ENCODE data around the gene CNKSR2.

Gene CNKSR2

GRCh38 chrX:21374163-21374993 is at the start of gene CNKSR2:
Gene CNKSR2 (plus strand): TSS chrX:21374418. CDS start chrX:21374898, 480 bp downstream.
- in situ Hi-C loops (cut with MboI; ENCODE audit: low sequenced_read_pairs) = no loop called here

GRCh38 chrX:21354725-21355124 is 19.5 kb upstream of the CNKSR2 start:
- in situ Hi-C loops (cut with MboI; ENCODE audit: low sequenced_read_pairs) = no loop called here

GRCh38 chrX:21355831-21356230 is 18.4 kb upstream of the CNKSR2 start:
- in situ Hi-C loops (cut with MboI; ENCODE audit: low sequenced_read_pairs) = no loop called here

- in situ Hi-C loops (cut with MboI; ENCODE audit: low sequenced_read_pairs) = no loop called here
Observed at GRCh38 chrX:21369613-21370012, 4.6 kb upstream of the CNKSR2 start.

- in situ Hi-C loops (cut with MboI; ENCODE audit: low sequenced_read_pairs) = no loop called here
Observed at GRCh38 chrX:21373001-21373400, 1.2 kb upstream of the CNKSR2 start.

GRCh38 chrX:21373637-21374162 is 518 bp upstream of the CNKSR2 start:
- in situ Hi-C loops (cut with MboI; ENCODE audit: low sequenced_read_pairs) = no loop called here

- in situ Hi-C loops (cut with MboI; ENCODE audit: low sequenced_read_pairs) = no loop called here
Observed at GRCh38 chrX:21374994-21375707, 933 bp downstream of the CNKSR2 start.

GRCh38 chrX:21375708-21376009 is 1.4 kb downstream of the CNKSR2 start:
- in situ Hi-C loops (cut with MboI; ENCODE audit: low sequenced_read_pairs) = no loop called here

- in situ Hi-C loops (cut with MboI; ENCODE audit: low sequenced_read_pairs) = no loop called here
Observed at GRCh38 chrX:21376636-21377035, 2.4 kb downstream of the CNKSR2 start.

- in situ Hi-C loops (cut with MboI; ENCODE audit: low sequenced_read_pairs) = no loop called here
Observed at GRCh38 chrX:21379991-21380390, 5.8 kb downstream of the CNKSR2 start.

GRCh38 chrX:21382715-21383114 is 8.5 kb downstream of the CNKSR2 start:
- in situ Hi-C loops (cut with MboI; ENCODE audit: low sequenced_read_pairs) = no loop called here

- in situ Hi-C loops (cut with MboI; ENCODE audit: low sequenced_read_pairs) = no loop called here
Observed at GRCh38 chrX:21383546-21383945, 9.3 kb downstream of the CNKSR2 start.

- in situ Hi-C loops (cut with MboI; ENCODE audit: low sequenced_read_pairs) = no loop called here
Observed at GRCh38 chrX:21384178-21384577, 10.0 kb downstream of the CNKSR2 start.

GRCh38 chrX:21394792-21395191 is 20.6 kb downstream of the CNKSR2 start:
- in situ Hi-C loops (cut with MboI; ENCODE audit: low sequenced_read_pairs) = no loop called here

- in situ Hi-C loops (cut with MboI; ENCODE audit: low sequenced_read_pairs) = no loop called here
Observed at GRCh38 chrX:21398426-21398825, 24.2 kb downstream of the CNKSR2 start.

- in situ Hi-C loops (cut with MboI; ENCODE audit: low sequenced_read_pairs) = no loop called here
Observed at GRCh38 chrX:21400408-21401121, 26.3 kb downstream of the CNKSR2 start.

GRCh38 chrX:21408307-21408706 is 34.1 kb downstream of the CNKSR2 start:
- in situ Hi-C loops (cut with MboI; ENCODE audit: low sequenced_read_pairs) = no loop called here

GRCh38 chrX:21408788-21409187 is 34.6 kb downstream of the CNKSR2 start:
- in situ Hi-C loops (cut with MboI; ENCODE audit: low sequenced_read_pairs) = no loop called here

GRCh38 chrX:21412029-21412428 is 37.8 kb downstream of the CNKSR2 start:
- in situ Hi-C loops (cut with MboI; ENCODE audit: low sequenced_read_pairs) = no loop called here

- in situ Hi-C loops (cut with MboI; ENCODE audit: low sequenced_read_pairs) = no loop called here
Observed at GRCh38 chrX:21412883-21413282, 38.7 kb downstream of the CNKSR2 start.

GRCh38 chrX:21427086-21427485 is 52.9 kb downstream of the CNKSR2 start:
- in situ Hi-C loops (cut with MboI; ENCODE audit: low sequenced_read_pairs) = no loop called here

GRCh38 chrX:21437036-21437435 is 62.8 kb downstream of the CNKSR2 start:
- in situ Hi-C loops (cut with MboI; ENCODE audit: low sequenced_read_pairs) = no loop called here

Data from HL-60/S4 treated with retinoic acid at 250 ng/mL for 4 days and 3 days (cell line).